GM19043 (cell line): ENCODE measurements around the gene CADM2.
"Not testable (repeated sequence)": the region's sequence is repeated elsewhere in the genome, so short reads cannot be mapped to it uniquely, and the experiment has no call there.

Experiments used
- ATAC-seq: cut with Tn5 transposase; IDR thresholded peaks from one replicate; pipeline ENCODE4 v1.9.1; 2021; ENCODE audit warnings: low read depth; ENCODE audit not compliant: unreplicated experiment

CADM2 gene

GRCh38 chr3:85867072-85867471 lies 908.3 kb downstream of the CADM2 start:
- ATAC-seq: no peak

- ATAC-seq: no peak
These were observed 916.8 kb downstream of the CADM2 start for GRCh38 chr3:85875589-85875988.

GRCh38 chr3:85877631-85878030 lies 918.8 kb downstream of the CADM2 start:
- no peak for ATAC-seq

- ATAC-seq: no peak
These were observed 923.1 kb downstream of the CADM2 start for GRCh38 chr3:85881833-85882393.

GRCh38 chr3:85890043-85890555 lies 931.3 kb downstream of the CADM2 start:
- no peak for ATAC-seq

GRCh38 chr3:85903434-85903833 lies 944.6 kb downstream of the CADM2 start:
- no peak for ATAC-seq

GRCh38 chr3:85912980-85913379 lies 954.2 kb downstream of the CADM2 start:
- ATAC-seq: no peak

GRCh38 chr3:85922374-85922773 lies 963.6 kb downstream of the CADM2 start:
- no peak for ATAC-seq

GRCh38 chr3:85930718-85931117 lies 971.9 kb downstream of the CADM2 start:
- no peak for ATAC-seq

- no peak for ATAC-seq
These were observed 974.5 kb downstream of the CADM2 start for GRCh38 chr3:85933326-85933725.

GRCh38 chr3:85935171-85935570 lies 976.4 kb downstream of the CADM2 start:
- no peak for ATAC-seq

GRCh38 chr3:85939074-85939482 lies 980.3 kb downstream of the CADM2 start:
- no peak for ATAC-seq

- ATAC-seq: no peak
These were observed 991.6 kb downstream of the CADM2 start for GRCh38 chr3:85950435-85950834.

GRCh38 chr3:85960793-85961192 lies 1002.0 kb downstream of the CADM2 start:
- no peak for ATAC-seq

GRCh38 chr3:85977615-85978338 lies 1019.0 kb downstream of the CADM2 start:
- no peak for ATAC-seq

- no peak for ATAC-seq
These were observed 1020.2 kb downstream of the CADM2 start for GRCh38 chr3:85979034-85979433.

- not testable (repeated sequence) for ATAC-seq
These were observed 1030.8 kb downstream of the CADM2 start for GRCh38 chr3:85989581-85989980.

GRCh38 chr3:86029590-86029989 lies 1070.8 kb downstream of the CADM2 start:
- ATAC-seq: no peak

GRCh38 chr3:86037916-86038315 lies 1079.1 kb downstream of the CADM2 start:
- no peak for ATAC-seq

GRCh38 chr3:86046436-86047136 lies 1087.8 kb downstream of the CADM2 start:
- ATAC-seq: no peak

GRCh38 chr3:86047161-86047560 lies 1088.4 kb downstream of the CADM2 start:
- no peak for ATAC-seq

- no peak for ATAC-seq
These were observed 1092.3 kb downstream of the CADM2 start for GRCh38 chr3:86051058-86051457.
